Endodermal cell (in vitro differentiated cells): ENCODE data around the gene DIP2B. TPM values are rescaled to one million over a fixed set of nuclear protein-coding genes. Genes with fewer than 3 reads are reported as not detected.

Experiments used
- DNase-seq: peaks from one replicate; pipeline ENCODE4 v3.0.0-alpha.2; 2017
- H3K27ac ChIP-seq: 2 replicates; pipeline ENCODE4 v1.5.1; 2013; ENCODE audit warnings: mild to moderate bottlenecking, low read depth, low read length, moderate library complexity
- H3K27me3 ChIP-seq: 2 replicates; pipeline ENCODE4 v1.6.1; 2013; ENCODE audit warnings: mild to moderate bottlenecking, low read length, moderate library complexity; ENCODE audit not compliant: insufficient read depth, control insufficient read depth, poor library complexity, severe bottlenecking
- H3K36me3 ChIP-seq: 2 replicates; pipeline ENCODE4 v1.7.0; 2013; ENCODE audit warnings: mild to moderate bottlenecking, low read length, moderate library complexity; ENCODE audit not compliant: control insufficient read depth, insufficient read depth
- H3K4me1 ChIP-seq: one replicate; pipeline ENCODE4 v1.7.0; 2013; ENCODE audit warnings: low read length; ENCODE audit not compliant: control insufficient read depth, insufficient read depth
- H3K4me3 ChIP-seq: 2 replicates; pipeline ENCODE4 v1.5.1; 2013; ENCODE audit warnings: mild to moderate bottlenecking, low read length, moderate library complexity
- H3K9ac ChIP-seq: 2 replicates; pipeline ENCODE4 v1.6.1; 2013; ENCODE audit warnings: mild to moderate bottlenecking, low read length, moderate library complexity; ENCODE audit not compliant: poor library complexity, severe bottlenecking; ENCODE audit errors: extremely low read depth
- H3K9me3 ChIP-seq: 2 replicates; pipeline ENCODE4 v1.6.1; 2013; ENCODE audit warnings: mild to moderate bottlenecking, low read length, moderate library complexity; ENCODE audit not compliant: control insufficient read depth
- H3K27ac Mint-ChIP-seq: 2 replicates; pipeline ENCODE4 v1.8.0; 2020; ENCODE audit warnings: mixed read lengths
- H3K27me3 Mint-ChIP-seq: 2 replicates; pipeline ENCODE4 v1.8.0; 2021; ENCODE audit warnings: mild to moderate bottlenecking, mixed read lengths; ENCODE audit not compliant: insufficient read depth
- H3K36me3 Mint-ChIP-seq: 2 replicates; pipeline ENCODE4 v1.8.0; 2020; ENCODE audit warnings: low read depth, mixed read lengths
- H3K4me1 Mint-ChIP-seq: 2 replicates; pipeline ENCODE4 v1.8.0; 2020; ENCODE audit warnings: mixed read lengths
- H3K4me3 Mint-ChIP-seq: 2 replicates; pipeline ENCODE4 v1.8.0; 2020; ENCODE audit warnings: mild to moderate bottlenecking, moderate library complexity, mixed read lengths
- H3K9me3 Mint-ChIP-seq: 2 replicates; pipeline ENCODE4 v1.8.0; 2020; ENCODE audit warnings: mild to moderate bottlenecking, mixed read lengths
- WGBS, 2 experiments: methylation state at CpG; one replicate each; pipeline versions ENCODE4 v1.1.5 to v1.1.7; 2013; ENCODE audit warnings: missing lambda C conversion rate in 2 of 2, mixed read lengths in 1 of 2; ENCODE audit not compliant: insufficient coverage in 1 of 2, insufficient read length in 1 of 2; 5-methylcytosine and 5-hydroxymethylcytosine counted together
- total RNA-seq, 2 donors: library from RNA; stranded (reverse); fragmentation: NEBNext Ultra II Directional in 1 of 2; extraction: Animal tissue kit (Norgen Biotek cat#: 25700) in 1 of 2; gene quantifications; 2 replicates in 1 of 2; 3 replicates in 1 of 2; pipeline ENCODE4 v1.2.1, GENCODE V29; 2021
- TF ChIP-seq, protein P1 (sequence below): fragments of 200-600 bp; sonication (generic); conservative IDR thresholded peaks from 2 replicates; pipeline ENCODE4 v1.5.0; 2021; ENCODE audit warnings: antibody characterized with exemption, mild to moderate bottlenecking

DIP2B gene
- total RNA-seq, 2 donors from 2014 or later, result 20.6 to 21.3 TPM

DNA sequence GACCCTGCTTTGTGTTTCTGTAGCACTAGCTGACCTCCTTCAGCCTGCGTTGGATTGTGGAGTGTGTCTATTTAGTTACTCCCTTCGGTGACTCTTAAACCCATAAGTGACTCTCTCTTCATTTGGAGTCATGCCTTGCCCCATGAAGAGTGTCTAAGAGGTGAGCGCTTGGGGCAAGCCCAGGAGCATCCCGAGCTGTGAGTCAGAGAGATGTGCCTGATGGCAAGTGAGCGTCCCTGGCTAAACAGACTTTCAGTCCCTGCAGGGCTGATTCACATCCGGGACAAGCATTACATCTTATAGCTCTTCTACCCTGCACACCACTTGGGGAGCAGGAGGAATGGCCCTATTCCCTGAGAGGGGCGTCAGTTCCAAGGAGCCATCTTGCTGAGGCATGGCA, 234.8 kb downstream of the DIP2B start:
- H3K36me3 Mint-ChIP-seq, result peaks cover 74% of the 10 kb centered on the region
- Histone ChIP-seq H3K27ac (no peak overlapping the region), H3K4me1 (no peaks in the 10 kb centered on the region), H3K9ac (no peak overlapping the region), H3K27me3 (no peaks in the 10 kb centered on the region), H3K4me3 (no peak overlapping the region), H3K36me3 (peaks cover 74% of the 10 kb centered on the region), H3K9me3 (no peaks in the 10 kb centered on the region)
- no peaks in the 10 kb centered on the region for H3K27me3 Mint-ChIP-seq
- H3K27ac Mint-ChIP-seq, result no peak overlapping the region
- no peaks in the 10 kb centered on the region for H3K4me1 Mint-ChIP-seq
- 94 to 96% methylated on average over 6 to 7 of the region's 7 CpGs for WGBS, 2 experiments
- TF ChIP-seq, protein P1, sequence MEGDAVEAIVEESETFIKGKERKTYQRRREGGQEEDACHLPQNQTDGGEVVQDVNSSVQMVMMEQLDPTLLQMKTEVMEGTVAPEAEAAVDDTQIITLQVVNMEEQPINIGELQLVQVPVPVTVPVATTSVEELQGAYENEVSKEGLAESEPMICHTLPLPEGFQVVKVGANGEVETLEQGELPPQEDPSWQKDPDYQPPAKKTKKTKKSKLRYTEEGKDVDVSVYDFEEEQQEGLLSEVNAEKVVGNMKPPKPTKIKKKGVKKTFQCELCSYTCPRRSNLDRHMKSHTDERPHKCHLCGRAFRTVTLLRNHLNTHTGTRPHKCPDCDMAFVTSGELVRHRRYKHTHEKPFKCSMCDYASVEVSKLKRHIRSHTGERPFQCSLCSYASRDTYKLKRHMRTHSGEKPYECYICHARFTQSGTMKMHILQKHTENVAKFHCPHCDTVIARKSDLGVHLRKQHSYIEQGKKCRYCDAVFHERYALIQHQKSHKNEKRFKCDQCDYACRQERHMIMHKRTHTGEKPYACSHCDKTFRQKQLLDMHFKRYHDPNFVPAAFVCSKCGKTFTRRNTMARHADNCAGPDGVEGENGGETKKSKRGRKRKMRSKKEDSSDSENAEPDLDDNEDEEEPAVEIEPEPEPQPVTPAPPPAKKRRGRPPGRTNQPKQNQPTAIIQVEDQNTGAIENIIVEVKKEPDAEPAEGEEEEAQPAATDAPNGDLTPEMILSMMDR, result no peak
- no peak overlapping the region for H3K4me3 Mint-ChIP-seq
- no peaks in the 10 kb centered on the region for H3K9me3 Mint-ChIP-seq
- DNase-seq, result no peak

DNA sequence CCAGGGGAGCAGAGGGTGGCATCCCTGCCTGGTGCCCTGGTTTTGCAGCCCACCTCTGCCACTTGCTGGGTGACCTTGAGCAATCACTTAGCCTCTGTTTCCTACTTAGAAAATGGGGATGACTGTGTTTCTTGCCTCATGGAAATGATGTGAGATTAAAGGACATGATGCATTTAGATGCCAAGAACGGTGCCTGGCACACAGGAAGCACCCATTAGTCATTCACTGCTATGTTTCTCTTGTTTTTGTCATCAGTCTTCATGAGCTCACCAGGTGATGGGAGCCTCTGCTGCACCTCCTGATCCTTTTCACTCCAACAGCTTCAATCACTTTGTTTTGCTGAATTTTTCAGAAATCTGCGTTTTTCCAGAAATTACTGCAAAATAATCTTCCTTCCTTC, 235.5 kb downstream of the DIP2B start:
- Histone ChIP-seq H3K9me3 (no peaks in the 10 kb centered on the region), H3K36me3 (peaks cover 78% of the 10 kb centered on the region), H3K9ac (no peak overlapping the region), H3K4me3 (no peak overlapping the region), H3K27ac (no peak overlapping the region), H3K27me3 (no peaks in the 10 kb centered on the region), H3K4me1 (no peaks in the 10 kb centered on the region)
- Mint-ChIP-seq H3K9me3 (no peaks in the 10 kb centered on the region), H3K4me1 (no peaks in the 10 kb centered on the region), H3K27ac (no peak overlapping the region), H3K4me3 (no peak overlapping the region), H3K27me3 (no peaks in the 10 kb centered on the region), H3K36me3 (peaks cover 69% of the 10 kb centered on the region)
- no peak for DNase-seq
- WGBS, 2 experiments, result 89 to 91% methylated on average over 2 of the region's 2 CpGs
- TF ChIP-seq, protein P1, result no peak

DNA sequence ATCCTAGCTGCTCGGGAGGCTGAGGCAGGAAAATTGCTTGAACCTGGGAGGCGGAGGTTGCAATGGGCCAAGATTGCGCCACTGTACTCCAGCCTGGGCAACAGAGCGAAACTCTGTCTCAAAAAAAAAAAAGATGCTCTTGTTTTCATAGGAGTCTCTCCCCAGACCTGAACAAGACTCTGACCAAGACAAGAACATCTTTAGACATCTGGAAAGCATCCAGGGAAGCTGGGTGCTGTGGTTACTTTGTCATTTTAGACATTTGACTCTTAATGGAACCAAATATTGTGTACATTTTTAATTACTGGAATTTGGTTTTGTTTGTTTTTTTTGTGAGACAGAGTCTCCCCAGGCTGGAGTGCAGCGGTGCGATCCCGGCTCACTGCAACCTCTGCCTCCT, 238.0 kb downstream of the DIP2B start:
- Mint-ChIP-seq H3K27ac (no peak overlapping the region), H3K4me1 (peaks cover 2% of the 10 kb centered on the region), H3K36me3 (peaks cover 58% of the 10 kb centered on the region), H3K4me3 (no peak overlapping the region), H3K9me3 (no peaks in the 10 kb centered on the region), H3K27me3 (no peaks in the 10 kb centered on the region)
- DNase-seq, result no peak
- Histone ChIP-seq H3K9me3 (no peaks in the 10 kb centered on the region), H3K9ac (no peak overlapping the region), H3K4me3 (no peak overlapping the region), H3K4me1 (peaks cover 3% of the 10 kb centered on the region), H3K27ac (no peak overlapping the region), H3K27me3 (no peaks in the 10 kb centered on the region), H3K36me3 (peaks cover 79% of the 10 kb centered on the region)
- TF ChIP-seq, protein P1, result no peak
- 83 to 98% methylated on average over 5 to 7 of the region's 7 CpGs for WGBS, 2 experiments
